Suprapubic skin (tissue), 4 donors: Measurements from ENCODE around the gene SVIL. TPM values are rescaled to one million over a fixed set of nuclear protein-coding genes. Genes with fewer than 3 reads are reported as not detected.
A peak's percentile ranks its signal among the peaks of the same experiment; 100 is the strongest.

ENCODE experiments used
- DNase-seq, 2 donors: peaks; one replicate each; pipeline ENCODE4 v3.0.0-alpha.2; 2019; ENCODE audit warnings: low spot score in 2 of 2
- H3K27ac ChIP-seq: fragments of 200-600 bp; sonication (generic); one replicate; pipeline ENCODE4 v1.5.1; 2019
- H3K27me3 ChIP-seq: fragments of 200-600 bp; sonication (generic); one replicate; pipeline ENCODE4 v1.5.1; 2019
- H3K36me3 ChIP-seq: fragments of 200-600 bp; sonication (generic); one replicate; pipeline ENCODE4 v1.5.1; 2019
- H3K4me1 ChIP-seq: fragments of 200-600 bp; sonication (generic); one replicate; pipeline ENCODE4 v1.5.1; 2019
- H3K4me3 ChIP-seq: fragments of 200-600 bp; sonication (generic); one replicate; pipeline ENCODE4 v1.5.1; 2019; ENCODE audit warnings: mild to moderate bottlenecking
- H3K9me3 ChIP-seq: fragments of 200-600 bp; sonication (generic); one replicate; pipeline ENCODE4 v1.5.1; 2019
- EP300 ChIP-seq: sonication (generic); formaldehyde crosslinking; IDR thresholded peaks from one replicate; pipeline ENCODE4 v1.6.1; 2017; ENCODE audit warnings: antibody characterized with exemption
- POLR2A ChIP-seq, 2 donors: fragments of 450-650 bp; IDR thresholded peaks; one replicate each; pipeline ENCODE4 v1.6.1; 2017; ENCODE audit warnings: antibody characterized with exemption in 2 of 2, mild to moderate bottlenecking in 2 of 2, moderate library complexity in 2 of 2
- POLR2AphosphoS5 ChIP-seq, 3 donors: sonication (generic); formaldehyde crosslinking; IDR thresholded peaks; one replicate each; pipeline ENCODE4 v1.6.1; 2017; ENCODE audit warnings: antibody characterized with exemption in 3 of 3
- WGBS: methylation state at CpG from one replicate; pipeline ENCODE4 v1.1.5; 2018; 5-methylcytosine and 5-hydroxymethylcytosine counted together
- total RNA-seq, 4 donors: library from RNA; depleted of rRNA; stranded (reverse); fragments of >200 nt; gene quantifications; one replicate each; pipeline ENCODE4 v1.1.0, GENCODE V29; 2016
- TF ChIP-seq, protein P1 (sequence below), 2 donors: fragments of 200-600 bp in 1 of 2; fragments of 450-650 bp in 1 of 2; sonication (generic) in 1 of 2; IDR thresholded peaks; one replicate each; pipeline ENCODE4 v1.5.1; 2016 to 2019; ENCODE audit warnings: antibody characterized with exemption in 2 of 2, mild to moderate bottlenecking in 1 of 2, moderate library complexity in 1 of 2

Gene SVIL
- total RNA-seq, 4 donors from 2014 or later = 52.9 to 129 (median 72.1) TPM

DNA sequence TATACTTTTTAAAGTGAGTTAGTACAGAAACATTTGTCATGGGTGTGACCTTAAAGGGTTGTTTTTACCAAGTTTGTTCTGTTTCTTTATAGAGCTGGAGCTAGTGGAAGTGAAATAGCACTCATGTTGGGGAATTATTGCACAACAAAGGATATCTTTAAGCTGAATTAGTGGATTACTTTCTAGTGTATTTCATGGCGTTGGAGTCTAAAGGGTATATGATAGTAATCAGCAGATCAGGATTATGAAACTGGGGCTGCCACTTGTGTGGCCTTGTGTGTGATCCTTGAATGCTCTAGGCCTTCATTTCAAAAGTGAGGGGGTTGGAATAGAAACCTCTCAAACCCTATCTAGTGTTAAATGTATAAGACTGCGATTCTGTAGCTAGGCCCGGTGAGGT lies 222.3 kb downstream of the SVIL start:
- H3K4me1 ChIP-seq = peaks cover 41% of the 10 kb centered on the region
- no peak for DNase-seq
- no peak overlapping the region for H3K4me3 ChIP-seq
- H3K27ac ChIP-seq = no peak overlapping the region
- no peaks in the 10 kb centered on the region for H3K9me3 ChIP-seq
- TF ChIP-seq EP300 = no peak
- TF ChIP-seq, protein P1, sequence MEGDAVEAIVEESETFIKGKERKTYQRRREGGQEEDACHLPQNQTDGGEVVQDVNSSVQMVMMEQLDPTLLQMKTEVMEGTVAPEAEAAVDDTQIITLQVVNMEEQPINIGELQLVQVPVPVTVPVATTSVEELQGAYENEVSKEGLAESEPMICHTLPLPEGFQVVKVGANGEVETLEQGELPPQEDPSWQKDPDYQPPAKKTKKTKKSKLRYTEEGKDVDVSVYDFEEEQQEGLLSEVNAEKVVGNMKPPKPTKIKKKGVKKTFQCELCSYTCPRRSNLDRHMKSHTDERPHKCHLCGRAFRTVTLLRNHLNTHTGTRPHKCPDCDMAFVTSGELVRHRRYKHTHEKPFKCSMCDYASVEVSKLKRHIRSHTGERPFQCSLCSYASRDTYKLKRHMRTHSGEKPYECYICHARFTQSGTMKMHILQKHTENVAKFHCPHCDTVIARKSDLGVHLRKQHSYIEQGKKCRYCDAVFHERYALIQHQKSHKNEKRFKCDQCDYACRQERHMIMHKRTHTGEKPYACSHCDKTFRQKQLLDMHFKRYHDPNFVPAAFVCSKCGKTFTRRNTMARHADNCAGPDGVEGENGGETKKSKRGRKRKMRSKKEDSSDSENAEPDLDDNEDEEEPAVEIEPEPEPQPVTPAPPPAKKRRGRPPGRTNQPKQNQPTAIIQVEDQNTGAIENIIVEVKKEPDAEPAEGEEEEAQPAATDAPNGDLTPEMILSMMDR (IDR thresholded peaks at IDR 0.05) = no peak
- no peak for TF ChIP-seq POLR2AphosphoS5 (IDR thresholded peaks at IDR 0.05)
- no peak for TF ChIP-seq POLR2A (IDR thresholded peaks at IDR 0.05)
- H3K27me3 ChIP-seq = no peaks in the 10 kb centered on the region
- H3K36me3 ChIP-seq = peaks cover 9% of the 10 kb centered on the region
- WGBS = 69% methylated on average over 3 of the region's 3 CpGs

DNA sequence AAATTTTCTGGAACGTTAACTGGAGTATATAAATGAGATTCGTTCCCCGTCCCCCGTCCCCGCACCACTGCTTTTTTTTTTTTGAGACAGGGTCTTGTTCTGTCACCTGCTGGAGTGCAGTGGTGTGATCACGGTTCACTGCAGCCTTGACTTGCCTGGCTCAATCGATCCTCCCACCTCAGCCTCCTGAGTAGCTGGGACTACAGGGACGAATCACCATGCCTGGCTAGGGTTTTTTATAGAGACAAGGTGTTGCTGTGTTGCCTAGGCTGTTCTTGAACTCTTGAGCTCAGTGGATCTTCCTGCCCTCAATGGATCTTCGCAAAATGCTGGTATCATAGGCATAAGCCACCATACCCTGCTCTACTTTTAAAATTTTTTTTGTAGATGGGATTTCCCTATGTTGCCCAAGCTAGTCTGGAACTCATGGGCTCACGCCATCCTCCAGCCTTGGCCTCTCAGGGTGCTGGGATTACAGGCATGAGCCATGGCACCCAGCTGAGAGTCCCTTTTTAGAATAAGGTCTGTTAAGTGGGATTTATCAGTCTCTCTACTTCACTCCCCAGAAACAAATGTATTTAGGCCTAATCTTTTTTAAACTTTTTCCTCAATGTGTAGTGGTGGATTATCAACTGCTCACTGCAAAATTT lies 223.0 kb downstream of the SVIL start:
- H3K36me3 ChIP-seq = peaks cover 2% of the 10 kb centered on the region
- peaks cover 41% of the 10 kb centered on the region for H3K4me1 ChIP-seq
- H3K27ac ChIP-seq = no peak overlapping the region
- no peaks in the 10 kb centered on the region for H3K27me3 ChIP-seq
- no peaks in the 10 kb centered on the region for H3K9me3 ChIP-seq
- H3K4me3 ChIP-seq = no peak overlapping the region
- WGBS = 91% methylated on average over 10 of the region's 10 CpGs
- TF ChIP-seq EP300 (no peak), POLR2AphosphoS5 (IDR thresholded peaks at IDR 0.05) (no peak), POLR2A (IDR thresholded peaks at IDR 0.05) (no peak)
- TF ChIP-seq, protein P1 (IDR thresholded peaks at IDR 0.05) = no peak
- DNase-seq = no peak

DNA sequence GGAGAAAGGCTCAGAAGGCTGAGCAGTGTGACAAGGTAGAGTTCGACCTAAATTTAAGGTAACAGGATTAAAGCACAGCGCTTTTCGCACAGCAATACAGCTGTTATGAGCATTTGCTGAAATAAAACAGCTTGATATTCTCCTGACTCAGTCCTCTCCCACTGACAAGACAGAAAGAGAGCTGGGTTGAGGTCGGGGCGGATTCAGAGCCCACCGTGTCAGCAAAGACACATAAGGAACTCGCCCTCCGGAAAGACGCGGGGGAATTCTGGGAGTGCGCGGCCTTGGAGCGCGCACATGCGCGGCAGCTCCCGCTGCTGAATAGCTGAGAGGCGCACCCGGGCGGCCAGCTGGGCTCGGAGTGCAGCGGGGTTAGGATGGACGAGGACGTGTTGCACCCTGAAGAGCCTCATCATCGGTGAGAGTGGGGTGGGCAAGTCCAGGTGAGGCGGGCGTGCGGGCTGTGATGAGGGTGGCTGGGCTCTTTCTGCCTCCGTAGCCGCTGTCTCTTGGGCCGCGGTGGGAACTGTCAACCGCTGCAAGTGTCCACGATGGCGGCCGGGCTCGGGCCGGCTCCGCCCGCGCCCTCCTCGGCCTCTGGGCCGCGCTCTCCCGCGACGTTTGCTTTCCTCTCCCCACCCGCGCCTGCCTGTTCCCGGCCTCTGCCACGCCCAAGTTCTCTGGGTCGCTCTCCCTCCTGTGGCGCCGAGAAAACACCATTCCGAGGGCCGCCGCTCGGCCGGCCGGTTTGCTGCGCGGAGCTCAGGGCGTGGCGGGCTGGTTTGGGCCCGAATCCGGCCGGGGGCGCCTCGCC lies 225.3 kb downstream of the SVIL start:
- H3K4me1 ChIP-seq = peaks cover 39% of the 10 kb centered on the region
- H3K27ac ChIP-seq = peak overlapping the region; percentile 93
- H3K27me3 ChIP-seq = no peaks in the 10 kb centered on the region
- 12% methylated on average over 34 of the region's 69 CpGs for WGBS
- H3K9me3 ChIP-seq = no peaks in the 10 kb centered on the region
- H3K36me3 ChIP-seq = no peaks in the 10 kb centered on the region
- peak; percentile 82 to 83 for DNase-seq
- TF ChIP-seq POLR2AphosphoS5 (IDR thresholded peaks at IDR 0.05) = peak in 1 of 3 donors; percentile 46
- peak; percentile 11 to 74 for TF ChIP-seq POLR2A (IDR thresholded peaks at IDR 0.05)
- TF ChIP-seq, protein P1 (IDR thresholded peaks at IDR 0.05) = peak in 1 of 2 donors; percentile 22
- TF ChIP-seq EP300 = no peak
- peak overlapping the region; percentile 68 for H3K4me3 ChIP-seq

DNA sequence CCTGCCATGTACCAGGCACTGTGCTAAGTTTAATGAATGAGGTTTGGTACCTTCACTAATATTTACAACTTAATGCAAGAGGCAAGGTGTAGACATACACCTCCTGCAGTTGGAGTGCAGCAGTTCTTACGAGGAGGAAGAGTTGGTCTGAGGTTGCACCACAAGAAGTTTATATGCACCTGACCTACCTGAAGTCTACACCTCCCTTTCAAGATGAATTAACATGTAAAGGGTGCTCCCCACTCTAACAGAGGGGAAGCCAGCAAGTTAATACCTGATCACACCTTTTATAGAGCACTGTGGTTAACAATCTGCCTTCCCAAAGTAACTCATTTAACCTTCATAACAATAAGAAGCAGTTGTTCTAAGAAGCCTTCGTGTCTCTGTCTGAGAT lies 225.9 kb downstream of the SVIL start:
- TF ChIP-seq POLR2AphosphoS5 (IDR thresholded peaks at IDR 0.05) (no peak), EP300 (no peak), POLR2A (IDR thresholded peaks at IDR 0.05) (no peak)
- TF ChIP-seq, protein P1 (IDR thresholded peaks at IDR 0.05) = no peak
- peak overlapping the region; percentile 93 for H3K27ac ChIP-seq
- 40% methylated on average over 2 of the region's 2 CpGs for WGBS
- H3K4me3 ChIP-seq = peak overlapping the region; percentile 68
- no peaks in the 10 kb centered on the region for H3K27me3 ChIP-seq
- no peaks in the 10 kb centered on the region for H3K9me3 ChIP-seq
- no peaks in the 10 kb centered on the region for H3K36me3 ChIP-seq
- H3K4me1 ChIP-seq = peaks cover 39% of the 10 kb centered on the region
- no peak for DNase-seq
